Right ventricle myocardium superior (tissue), 1 donor: ENCODE results near the gene TNRC18. TPM values are rescaled to one million over a fixed set of nuclear protein-coding genes. Genes with fewer than 3 reads are reported as not detected.
"Not testable (repeated sequence)": the region's sequence is repeated elsewhere in the genome, so short reads cannot be mapped to it uniquely, and the experiment has no call there.

Source experiments
- ATAC-seq: fragments of 200-7000 bp; cut with Tn5 transposase; one replicate; pipeline ENCODE4 v1.9.1; 2020; ENCODE audit warnings: mild to moderate bottlenecking; ENCODE audit not compliant: poor library complexity
- DNase-seq: peaks from one replicate; pipeline ENCODE4 v3.0.0-alpha.2; 2020
- intact Hi-C: fragments of 100-400 bp; cut with DNase I; formaldehyde crosslinking; loops from one replicate; pipeline ENCODE4 v1.11.2; 2022
- long read RNA-seq: library from polyadenylated mRNA; unstranded; transcript quantifications from one replicate; pipeline ENCODE4 v2.0.0, GENCODE V29; 2021
- total RNA-seq: library from RNA; stranded (reverse); fragmentation: NEBNext Ultra II Directional; extraction: Animal tissue kit (Norgen Biotek cat#: 25700); gene quantifications from one replicate; pipeline ENCODE4 v1.2.1, GENCODE V29; 2021
- donor health status: DM: no; HTN: yes; CAD: no; lungs with severe emphysema.

Gene TNRC18
- 29.5 TPM for total RNA-seq
- long read RNA-seq, partial matches to known transcripts = 27 of 30 reads
- long read RNA-seq, other reads (novel, unspliced or antisense) = 3 of 30 reads

GRCh38 chr7:5423306-5423975 lies at the start of gene TNRC18:
Gene TNRC18 (minus strand): TSS chr7:5423834. CDS start chr7:5421246, 2,588 bp downstream.
- DNase-seq (peak; percentile 72), ATAC-seq (no peak)
- intact Hi-C loops = no loop called here

GRCh38 chr7:5472432-5473315 lies 49.0 kb upstream of the TNRC18 start:
- no peak for DNase-seq
- ATAC-seq = no peak
- intact Hi-C loops = no loop called here

GRCh38 chr7:5471623-5472022 lies 48.0 kb upstream of the TNRC18 start:
- ATAC-seq, DNase-seq, intact Hi-C loops: not testable (repeated sequence)

GRCh38 chr7:5470816-5471215 lies 47.2 kb upstream of the TNRC18 start:
- ATAC-seq (peak; percentile 92), DNase-seq (peak; percentile 79)
- intact Hi-C loops = no loop called here

- no peak for DNase-seq
- ATAC-seq = peak; percentile 17
- intact Hi-C loops = no loop called here
Measured at GRCh38 chr7:5470167-5470532, 46.5 kb upstream of the TNRC18 start.

- ATAC-seq (no peak), DNase-seq (no peak)
- intact Hi-C loops = no loop called here
Measured at GRCh38 chr7:5469375-5470166, 45.9 kb upstream of the TNRC18 start.

- intact Hi-C loops = no loop called here
- ATAC-seq (no peak), DNase-seq (no peak)
Measured at GRCh38 chr7:5467645-5468044, 44.0 kb upstream of the TNRC18 start.

GRCh38 chr7:5466551-5466950 lies 42.9 kb upstream of the TNRC18 start:
- DNase-seq (no peak), ATAC-seq (no peak)
- intact Hi-C loops = no loop called here

- intact Hi-C loops = no loop called here
- ATAC-seq = no peak
- DNase-seq = no peak
Measured at GRCh38 chr7:5463031-5463430, 39.4 kb upstream of the TNRC18 start.

- DNase-seq (no peak), ATAC-seq (no peak)
- intact Hi-C loops = no loop called here
Measured at GRCh38 chr7:5462216-5462615, 38.6 kb upstream of the TNRC18 start.

- intact Hi-C loops = no loop called here
- DNase-seq (no peak), ATAC-seq (no peak)
Measured at GRCh38 chr7:5458921-5459480, 35.4 kb upstream of the TNRC18 start.

- intact Hi-C loops = no loop called here
- no peak for ATAC-seq
- DNase-seq = no peak
Measured at GRCh38 chr7:5457245-5457735, 33.7 kb upstream of the TNRC18 start.

- ATAC-seq (no peak), DNase-seq (no peak)
- intact Hi-C loops = no loop called here
Measured at GRCh38 chr7:5456409-5456808, 32.8 kb upstream of the TNRC18 start.

GRCh38 chr7:5455581-5456219 lies 32.1 kb upstream of the TNRC18 start:
- no peak for DNase-seq
- no peak for ATAC-seq
- intact Hi-C loops = no loop called here

- intact Hi-C loops = no loop called here
- ATAC-seq (no peak), DNase-seq (no peak)
Measured at GRCh38 chr7:5455175-5455574, 31.5 kb upstream of the TNRC18 start.

- DNase-seq (no peak), ATAC-seq (no peak)
- intact Hi-C loops = loop anchor here (5.0 kb wide), 1 partner anchor 87 kb away; no protein-coding TSS in a partner anchor
Measured at GRCh38 chr7:5454485-5454884, 30.9 kb upstream of the TNRC18 start.

- intact Hi-C loops = loop anchor here (2.0 to 5.0 kb wide), 2 partner anchors 86 to 215 kb away; no protein-coding TSS in a partner anchor
- DNase-seq = no peak
- ATAC-seq = no peak
Measured at GRCh38 chr7:5453566-5454075, 30.0 kb upstream of the TNRC18 start.
